ENCODE measurements around the gene TGIF2. TPM values are rescaled to one million over a fixed set of nuclear protein-coding genes. Genes with fewer than 3 reads are reported as not detected.

The TGIF2 gene
- total and polyA plus RNA-seq, 2 of the 13 experiments (the other 11 are each of a cell fraction or from before 2014, with no cell fraction given), result 41.3 to 53.9 TPM

DNA sequence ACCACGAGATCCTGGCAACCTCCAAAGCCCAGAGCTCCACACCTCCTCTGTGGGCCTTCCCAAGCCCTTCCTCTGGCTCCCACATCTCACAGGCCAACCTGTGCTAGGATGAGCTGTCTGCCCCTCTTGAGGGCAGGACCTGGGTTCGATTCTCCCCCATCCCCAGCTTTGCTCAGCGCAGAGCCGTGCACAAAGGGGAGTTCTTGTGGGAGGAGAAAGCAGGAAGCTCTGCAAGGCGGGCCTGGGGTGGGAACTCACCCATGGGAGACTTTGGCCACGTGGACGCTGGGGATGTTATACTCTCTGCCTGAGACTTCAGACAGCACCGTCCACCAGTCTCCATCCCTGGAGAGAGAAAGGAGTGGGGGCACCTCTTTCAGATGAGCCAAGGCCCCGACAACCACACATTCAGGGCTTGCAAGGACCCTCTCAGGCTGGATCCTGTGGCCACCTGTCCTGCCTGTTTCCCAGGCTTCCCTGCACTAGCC, 59.9 kb downstream of the TGIF2 start (continued):
- TF ChIP-seq, protein P1, sequence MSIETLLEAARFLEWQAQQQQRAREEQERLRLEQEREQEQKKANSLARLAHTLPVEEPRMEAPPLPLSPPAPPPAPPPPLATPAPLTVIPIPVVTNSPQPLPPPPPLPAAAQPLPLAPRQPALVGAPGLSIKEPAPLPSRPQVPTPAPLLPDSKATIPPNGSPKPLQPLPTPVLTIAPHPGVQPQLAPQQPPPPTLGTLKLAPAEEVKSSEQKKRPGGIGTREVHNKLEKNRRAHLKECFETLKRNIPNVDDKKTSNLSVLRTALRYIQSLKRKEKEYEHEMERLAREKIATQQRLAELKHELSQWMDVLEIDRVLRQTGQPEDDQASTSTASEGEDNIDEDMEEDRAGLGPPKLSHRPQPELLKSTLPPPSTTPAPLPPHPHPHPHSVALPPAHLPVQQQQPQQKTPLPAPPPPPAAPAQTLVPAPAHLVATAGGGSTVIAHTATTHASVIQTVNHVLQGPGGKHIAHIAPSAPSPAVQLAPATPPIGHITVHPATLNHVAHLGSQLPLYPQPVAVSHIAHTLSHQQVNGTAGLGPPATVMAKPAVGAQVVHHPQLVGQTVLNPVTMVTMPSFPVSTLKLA (IDR thresholded peaks at IDR 0.05), result no peak
- no peak for TF ChIP-seq SYNCRIP (IDR thresholded peaks at IDR 0.05; ENCODE audit: insufficient read depth, low read depth, low read length)
- TF ChIP-seq U2AF2 (IDR thresholded peaks at IDR 0.05; ENCODE audit: low read depth, low read length), result no peak
- TF ChIP-seq SIX4 (CRISPR knock-in tag; IDR thresholded peaks at IDR 0.05), result 0 out of 2 replicates have a peak, but pooled peaks have one; percentile 7
- no peak for TF ChIP-seq ZBTB43 (CRISPR knock-in tag; conservative IDR thresholded peaks at IDR 0.05)
- TF ChIP-seq ZNF30 (CRISPR knock-in tag; IDR thresholded peaks at IDR 0.05), result no peak
- no peak for TF ChIP-seq ZNF816 (CRISPR knock-in tag; IDR thresholded peaks at IDR 0.05; ENCODE audit: borderline replicate concordance)
- TF ChIP-seq, protein P2, sequence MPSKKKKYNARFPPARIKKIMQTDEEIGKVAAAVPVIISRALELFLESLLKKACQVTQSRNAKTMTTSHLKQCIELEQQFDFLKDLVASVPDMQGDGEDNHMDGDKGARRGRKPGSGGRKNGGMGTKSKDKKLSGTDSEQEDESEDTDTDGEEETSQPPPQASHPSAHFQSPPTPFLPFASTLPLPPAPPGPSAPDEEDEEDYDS (CRISPR knock-in tag; IDR thresholded peaks at IDR 0.05), result no peak
- TF ChIP-seq PLRG1 (conservative IDR thresholded peaks at IDR 0.05), result no peak
- no peak for TF ChIP-seq ZNF550 (CRISPR knock-in tag; IDR thresholded peaks at IDR 0.05; ENCODE audit: borderline replicate concordance)
- no peak for TF ChIP-seq MXD4 (CRISPR knock-in tag; IDR thresholded peaks at IDR 0.05)
- TF ChIP-seq, protein P3, sequence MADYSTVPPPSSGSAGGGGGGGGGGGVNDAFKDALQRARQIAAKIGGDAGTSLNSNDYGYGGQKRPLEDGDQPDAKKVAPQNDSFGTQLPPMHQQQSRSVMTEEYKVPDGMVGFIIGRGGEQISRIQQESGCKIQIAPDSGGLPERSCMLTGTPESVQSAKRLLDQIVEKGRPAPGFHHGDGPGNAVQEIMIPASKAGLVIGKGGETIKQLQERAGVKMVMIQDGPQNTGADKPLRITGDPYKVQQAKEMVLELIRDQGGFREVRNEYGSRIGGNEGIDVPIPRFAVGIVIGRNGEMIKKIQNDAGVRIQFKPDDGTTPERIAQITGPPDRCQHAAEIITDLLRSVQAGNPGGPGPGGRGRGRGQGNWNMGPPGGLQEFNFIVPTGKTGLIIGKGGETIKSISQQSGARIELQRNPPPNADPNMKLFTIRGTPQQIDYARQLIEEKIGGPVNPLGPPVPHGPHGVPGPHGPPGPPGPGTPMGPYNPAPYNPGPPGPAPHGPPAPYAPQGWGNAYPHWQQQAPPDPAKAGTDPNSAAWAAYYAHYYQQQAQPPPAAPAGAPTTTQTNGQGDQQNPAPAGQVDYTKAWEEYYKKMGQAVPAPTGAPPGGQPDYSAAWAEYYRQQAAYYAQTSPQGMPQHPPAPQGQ (CRISPR knock-in tag; IDR thresholded peaks at IDR 0.05; ENCODE audit: borderline replicate concordance), result no peak
- peak; percentile 9; the same call in 1 of the 2 replicates for TF ChIP-seq ZNF350 (CRISPR knock-in tag; IDR thresholded peaks at IDR 0.05; ENCODE audit: borderline replicate concordance, low read depth)
- no peak for TF ChIP-seq ZFP37 (CRISPR knock-in tag; IDR thresholded peaks at IDR 0.05; ENCODE audit: borderline replicate concordance)
- TF ChIP-seq, protein P4, sequence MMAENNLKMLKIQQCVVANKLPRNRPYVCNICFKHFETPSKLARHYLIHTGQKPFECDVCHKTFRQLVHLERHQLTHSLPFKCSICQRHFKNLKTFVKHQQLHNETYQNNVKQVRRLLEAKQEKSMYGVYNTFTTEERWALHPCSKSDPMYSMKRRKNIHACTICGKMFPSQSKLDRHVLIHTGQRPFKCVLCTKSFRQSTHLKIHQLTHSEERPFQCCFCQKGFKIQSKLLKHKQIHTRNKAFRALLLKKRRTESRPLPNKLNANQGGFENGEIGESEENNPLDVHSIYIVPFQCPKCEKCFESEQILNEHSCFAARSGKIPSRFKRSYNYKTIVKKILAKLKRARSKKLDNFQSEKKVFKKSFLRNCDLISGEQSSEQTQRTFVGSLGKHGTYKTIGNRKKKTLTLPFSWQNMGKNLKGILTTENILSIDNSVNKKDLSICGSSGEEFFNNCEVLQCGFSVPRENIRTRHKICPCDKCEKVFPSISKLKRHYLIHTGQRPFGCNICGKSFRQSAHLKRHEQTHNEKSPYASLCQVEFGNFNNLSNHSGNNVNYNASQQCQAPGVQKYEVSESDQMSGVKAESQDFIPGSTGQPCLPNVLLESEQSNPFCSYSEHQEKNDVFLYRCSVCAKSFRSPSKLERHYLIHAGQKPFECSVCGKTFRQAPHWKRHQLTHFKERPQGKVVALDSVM (CRISPR knock-in tag; IDR thresholded peaks at IDR 0.05), result peak; percentile 82
- TF ChIP-seq ZBTB20 (CRISPR knock-in tag; IDR thresholded peaks at IDR 0.05; ENCODE audit: borderline replicate concordance, low read depth), result no peak
- no peak for TF ChIP-seq ZNF776 (CRISPR knock-in tag; IDR thresholded peaks at IDR 0.05)
- no peak for TF ChIP-seq ZNF749 (CRISPR knock-in tag; IDR thresholded peaks at IDR 0.05; ENCODE audit: borderline replicate concordance)
- TF ChIP-seq, protein P5, sequence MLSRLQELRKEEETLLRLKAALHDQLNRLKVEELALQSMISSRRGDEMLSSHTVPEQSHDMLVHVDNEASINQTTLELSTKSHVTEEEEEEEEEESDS (CRISPR knock-in tag; IDR thresholded peaks at IDR 0.05; ENCODE audit: borderline replicate concordance), result no peak
- no peak for TF ChIP-seq HES4 (CRISPR knock-in tag; IDR thresholded peaks at IDR 0.05; ENCODE audit: borderline replicate concordance)
- no peak for TF ChIP-seq SALL2 (CRISPR knock-in tag; IDR thresholded peaks at IDR 0.05)
- TF ChIP-seq, protein P6, sequence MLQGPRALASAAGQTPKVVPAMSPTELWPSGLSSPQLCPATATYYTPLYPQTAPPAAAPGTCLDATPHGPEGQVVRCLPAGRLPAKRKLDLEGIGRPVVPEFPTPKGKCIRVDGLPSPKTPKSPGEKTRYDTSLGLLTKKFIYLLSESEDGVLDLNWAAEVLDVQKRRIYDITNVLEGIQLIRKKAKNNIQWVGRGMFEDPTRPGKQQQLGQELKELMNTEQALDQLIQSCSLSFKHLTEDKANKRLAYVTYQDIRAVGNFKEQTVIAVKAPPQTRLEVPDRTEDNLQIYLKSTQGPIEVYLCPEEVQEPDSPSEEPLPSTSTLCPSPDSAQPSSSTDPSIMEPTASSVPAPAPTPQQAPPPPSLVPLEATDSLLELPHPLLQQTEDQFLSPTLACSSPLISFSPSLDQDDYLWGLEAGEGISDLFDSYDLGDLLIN (CRISPR knock-in tag; IDR thresholded peaks at IDR 0.05; ENCODE audit: borderline replicate concordance), result no peak
